22Rv1 (cell line): ENCODE data around the gene XPO4.

Source experiments
- H3K27ac ChIP-seq: fragments of 450-650 bp; 2 replicates; pipeline ENCODE4 v1.5.1; 2017
- CTCF ChIP-seq: fragments of 450-650 bp; IDR thresholded peaks from 2 replicates; pipeline ENCODE4 v1.5.1; 2017; ENCODE audit warnings: mild to moderate bottlenecking
- ZFX ChIP-seq: fragments of 450-650 bp; IDR thresholded peaks from 2 replicates; pipeline ENCODE4 v1.6.1; 2017; ENCODE audit warnings: antibody characterized with exemption, borderline replicate concordance

Gene XPO4

GRCh38 chr13:20826301-20826700 is 76.2 kb downstream of the XPO4 start:
- H3K27ac ChIP-seq: no peak overlapping the region
- no peak for TF ChIP-seq ZFX
- no peak for TF ChIP-seq CTCF

- no peak overlapping the region for H3K27ac ChIP-seq
- no peak for TF ChIP-seq CTCF
- TF ChIP-seq ZFX: no peak
Measured at GRCh38 chr13:20825477-20825875, 77.1 kb downstream of the XPO4 start.

DNA sequence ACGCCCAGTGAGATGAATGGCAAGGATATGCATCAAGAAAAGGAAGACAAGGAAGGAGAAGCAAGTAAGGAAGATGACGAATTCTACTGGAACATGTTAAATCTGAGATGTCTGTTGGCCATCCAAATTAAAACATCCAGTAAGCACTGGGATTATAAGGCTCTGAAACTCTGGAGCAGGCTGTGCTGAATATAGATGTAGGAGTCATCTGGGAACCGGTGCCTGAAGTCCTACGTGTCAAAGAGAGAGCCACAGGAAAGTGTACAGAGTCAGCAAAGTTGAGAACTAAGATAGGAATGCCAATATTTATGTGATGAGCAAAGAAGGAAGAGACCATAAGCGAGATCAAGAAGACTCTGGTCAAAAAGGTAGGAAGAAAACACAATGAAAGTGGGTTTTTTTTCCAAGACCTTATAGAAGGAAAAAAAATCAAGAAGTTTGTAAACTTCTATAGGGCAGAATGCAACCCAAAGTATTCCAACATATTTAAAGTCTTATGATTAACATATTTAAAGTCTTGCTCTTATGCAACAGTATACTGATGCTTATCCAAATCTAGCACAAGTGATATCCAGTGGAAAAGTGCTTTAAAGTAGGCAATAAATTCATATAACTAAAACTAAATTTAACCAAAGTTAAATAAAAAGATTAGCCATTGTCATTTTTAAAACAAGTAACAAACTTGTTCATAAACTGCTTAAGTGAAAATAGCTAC is 77.6 kb downstream of the XPO4 start:
- H3K27ac ChIP-seq: no peak overlapping the region
- TF ChIP-seq ZFX (no peak), CTCF (no peak)

DNA sequence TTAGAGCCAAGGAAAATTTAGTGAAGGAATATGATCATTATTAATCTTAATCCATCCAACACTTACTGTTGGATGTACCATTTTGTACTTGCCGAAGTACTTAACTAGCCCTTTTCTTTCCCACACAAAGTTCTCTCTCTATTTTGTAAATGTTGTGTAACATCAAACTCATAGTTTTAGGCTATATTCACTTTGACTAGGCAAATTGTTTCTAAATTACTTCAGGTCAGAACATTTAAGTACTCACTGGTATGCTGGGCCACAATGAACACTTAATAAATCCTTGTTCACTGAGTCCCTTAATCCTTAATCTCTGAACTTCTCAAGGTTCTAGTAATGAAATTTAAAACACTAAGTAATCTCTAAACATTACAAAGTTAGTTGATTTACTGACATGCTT is 79.5 kb downstream of the XPO4 start:
- TF ChIP-seq ZFX (no peak), CTCF (no peak)
- H3K27ac ChIP-seq: no peak overlapping the region

DNA sequence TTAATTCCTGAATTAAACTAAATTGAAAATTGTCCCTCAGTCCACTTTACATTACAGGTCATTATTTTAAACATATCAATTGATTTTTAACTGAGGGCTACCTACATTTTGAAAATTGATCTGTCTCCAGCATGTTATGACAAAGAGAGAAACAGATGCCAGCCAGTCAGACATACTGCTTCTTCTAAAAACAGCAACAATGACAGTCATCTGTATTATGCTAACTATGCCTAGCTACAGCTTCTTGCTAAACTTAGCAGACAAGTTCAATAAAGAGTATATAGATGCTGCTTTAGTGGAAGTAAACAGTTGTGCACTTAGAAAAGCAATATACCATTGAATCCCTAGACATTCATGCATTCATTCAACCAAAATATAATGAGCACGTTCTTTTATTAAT is 80.1 kb downstream of the XPO4 start:
- H3K27ac ChIP-seq: no peak overlapping the region
- TF ChIP-seq CTCF: no peak
- no peak for TF ChIP-seq ZFX

- TF ChIP-seq CTCF (no peak), ZFX (no peak)
Measured at GRCh38 chr13:20819715-20820114, 82.8 kb downstream of the XPO4 start.

DNA sequence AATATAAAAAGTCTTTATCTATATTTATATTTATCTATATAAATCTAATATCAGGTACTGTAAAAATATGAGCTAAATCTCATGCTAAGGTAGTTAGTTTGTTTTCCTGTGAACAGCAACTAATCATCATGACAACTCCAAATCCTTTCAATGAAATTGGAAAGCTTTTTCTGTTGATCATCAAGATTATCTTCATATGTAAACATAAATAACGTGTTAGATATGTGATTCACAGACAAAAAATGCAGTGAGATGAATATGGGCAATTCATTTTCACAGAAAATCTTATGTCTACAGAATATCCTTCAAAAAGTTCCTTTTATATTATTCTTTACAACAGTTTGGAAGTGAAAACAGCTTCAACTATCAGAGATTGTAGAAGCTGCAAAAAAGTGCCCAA is 87.1 kb downstream of the XPO4 start:
- H3K27ac ChIP-seq: no peak overlapping the region
- TF ChIP-seq CTCF (no peak), ZFX (no peak)

More at GRCh38 chr13:20819715-20820114, 82.8 kb downstream of the XPO4 start:
- no peak overlapping the region for H3K27ac ChIP-seq
